HepG2 (cell line): ENCODE data around the gene RANBP17. TPM values are rescaled to one million over a fixed set of nuclear protein-coding genes. Genes with fewer than 3 reads are reported as not detected.

Experiments
- ATAC-seq: fragments of 200-7000 bp; cut with Tn5 transposase; 3 replicates; pipeline ENCODE4 v1.9.1; 2020; ENCODE audit warnings: mild to moderate bottlenecking, moderate library complexity
- BruUV-seq: library from RNA; stranded (reverse); fragments of 400-500 nt; replicated peaks from 2 replicates; lab custom pipeline; 2021; lab: Mats Ljungman, UMichigan
- CTCF ChIA-PET: fragments of 300-600 bp; formaldehyde crosslinking; extraction: SDS; loops from one replicate; lab custom pipeline; 2021; ENCODE audit warnings: low total read pairs, inconsistent platforms, low intra/inter-chr PET ratio; lab: Yijun Ruan, JAX
- POLR2A ChIA-PET: fragments of 350-600 bp; sonication (Branson Sonifier 250); formaldehyde crosslinking; loops from one replicate; lab custom pipeline; 2020; ENCODE audit warnings: antibody characterized with exemption, inconsistent platforms; lab: Yijun Ruan, JAX
- DNase-seq: peaks from one replicate; pipeline ENCODE4 v3.0.0-alpha.2; 2015; ENCODE audit warnings: low spot score
- FAIRE-seq: peaks from 3 replicates; lab custom pipeline; 2011; peaks lifted over from hg19 to GRCh38; lab: Jason Lieb, UNC
- H2AFZ ChIP-seq: one replicate; pipeline ENCODE4 v1.6.1; 2011; ENCODE audit warnings: low read length, inconsistent platforms
- H3K27ac ChIP-seq: fragments of 300-600 bp; 3 replicates; pipeline ENCODE4 v1.8.0; 2011; ENCODE audit warnings: mixed run types, mild to moderate bottlenecking, mixed read lengths, low read length, inconsistent platforms; ENCODE audit not compliant: insufficient read depth; ENCODE audit errors: extremely low read length
- H3K27me3 ChIP-seq, 2 experiments: fragments of 200-600 bp in 1 of 2; 2 replicates in 1 of 2; 3 replicates in 1 of 2; pipeline versions ENCODE4 v1.6.0 to v1.8.0; 2011; ENCODE audit warnings: low read length in 2 of 2, mild to moderate bottlenecking in 2 of 2, moderate library complexity in 2 of 2, inconsistent platforms in 1 of 2; ENCODE audit not compliant: insufficient read depth in 2 of 2, control insufficient read depth in 1 of 2
- H3K36me3 ChIP-seq, 2 experiments: fragments of 200-600 bp in 1 of 2; replicated peaks in 1 of 2; 2 replicates in 1 of 2; 3 replicates in 1 of 2; pipeline versions ENCODE4 v1.5.1 to v1.8.0; 2011; ENCODE audit warnings: low read length in 2 of 2, inconsistent platforms in 1 of 2; ENCODE audit not compliant: insufficient read depth in 2 of 2, control insufficient read depth in 1 of 2
- H3K4me1 ChIP-seq: 2 replicates; pipeline ENCODE4 v1.5.1; 2012; ENCODE audit warnings: low read length, inconsistent platforms; ENCODE audit not compliant: insufficient read depth
- H3K4me2 ChIP-seq: 2 replicates; pipeline ENCODE4 v1.6.0; 2011; ENCODE audit warnings: low read depth, low read length, inconsistent platforms
- H3K4me3 ChIP-seq, 3 experiments: fragments of 200-600 bp in 1 of 3; sonication (generic), shearing (Covaris generic) in 1 of 3; replicated peaks in 1 of 3; 2 replicates each; pipeline ENCODE4 v1.5.1; 2011 to 2016; ENCODE audit warnings: low read length in 3 of 3, inconsistent platforms in 2 of 3, low read depth in 2 of 3, mild to moderate bottlenecking in 2 of 3, control low read depth in 1 of 3, mixed read lengths in 1 of 3; ENCODE audit not compliant: insufficient read depth in 1 of 3
- H3K79me2 ChIP-seq: one replicate; pipeline ENCODE4 v1.6.1; 2011; ENCODE audit warnings: low read length, inconsistent platforms; ENCODE audit not compliant: insufficient read depth
- H3K9ac ChIP-seq: 2 replicates; pipeline ENCODE4 v1.6.0; 2011; ENCODE audit warnings: mild to moderate bottlenecking, low read depth, low read length, inconsistent platforms; ENCODE audit not compliant: insufficient read depth
- H3K9me3 ChIP-seq: 2 replicates; pipeline ENCODE4 v1.5.1; 2012; ENCODE audit warnings: mild to moderate bottlenecking, low read length
- H4K20me1 ChIP-seq: 2 replicates; pipeline ENCODE4 v1.6.0; 2011; ENCODE audit warnings: inconsistent platforms, mild to moderate bottlenecking, low read length, moderate library complexity; ENCODE audit not compliant: insufficient read depth
- CHD2 ChIP-seq: IDR thresholded peaks from 2 replicates; pipeline ENCODE4 v1.6.1; 2011; ENCODE audit warnings: low read depth, low read length, improper control_type of control experiment
- FOXP1 ChIP-seq, 2 experiments: fragments of 450-650 bp in 1 of 2; IDR thresholded peaks; 2 replicates each; pipeline ENCODE4 v1.6.1; 2017 to 2018; ENCODE audit warnings: antibody characterized with exemption in 1 of 2
- HMGA1 ChIP-seq: sonication (generic); formaldehyde crosslinking; conservative IDR thresholded peaks from 2 replicates; pipeline ENCODE4 v1.4.0; 2020; ENCODE audit warnings: missing genetic modification reagents
- ISL2 ChIP-seq: sonication (generic); formaldehyde crosslinking; IDR thresholded peaks from 2 replicates; pipeline ENCODE4 v1.5.0; 2020; ENCODE audit warnings: missing genetic modification reagents
- NFE2L2 ChIP-seq: fragments of 150-350 bp; IDR thresholded peaks from 2 replicates; pipeline ENCODE4 v1.6.1; 2014; ENCODE audit warnings: low read length
- NR2F2 ChIP-seq: IDR thresholded peaks from 2 replicates; pipeline ENCODE4 v1.6.1; 2012; ENCODE audit warnings: low read depth, inconsistent platforms, borderline replicate concordance
- REPIN1 ChIP-seq: sonication (generic); formaldehyde crosslinking; IDR thresholded peaks from 2 replicates; pipeline ENCODE4 v1.8.0; 2022; ENCODE audit warnings: missing genetic modification reagents, low read depth, mild to moderate bottlenecking, borderline replicate concordance
- ZNF556 ChIP-seq: sonication (generic); formaldehyde crosslinking; IDR thresholded peaks from 2 replicates; pipeline ENCODE4 v1.4.0; 2020; ENCODE audit warnings: mild to moderate bottlenecking, missing genetic modification reagents, borderline replicate concordance
- ZNF557 ChIP-seq: sonication (generic); formaldehyde crosslinking; IDR thresholded peaks from 2 replicates; pipeline ENCODE4 v1.4.0; 2020; ENCODE audit warnings: missing genetic modification reagents
- ZNF605 ChIP-seq: sonication (generic); formaldehyde crosslinking; IDR thresholded peaks from 2 replicates; pipeline ENCODE4 v1.8.0; 2022; ENCODE audit warnings: mild to moderate bottlenecking, missing genetic modification reagents
- ZNF614 ChIP-seq: IDR thresholded peaks from 2 replicates; pipeline ENCODE4 v1.6.1; 2018; ENCODE audit warnings: missing biosample characterization, missing genetic modification reagents, inconsistent platforms, borderline replicate concordance
- ZNF839 ChIP-seq: sonication (generic); formaldehyde crosslinking; IDR thresholded peaks from 2 replicates; pipeline ENCODE4 v1.4.0; 2020; ENCODE audit warnings: missing genetic modification reagents, mild to moderate bottlenecking, borderline replicate concordance
- ZSCAN30 ChIP-seq: sonication (generic); formaldehyde crosslinking; IDR thresholded peaks from 2 replicates; pipeline ENCODE4 v1.5.0; 2020; ENCODE audit warnings: mild to moderate bottlenecking, missing genetic modification reagents
- WGBS: methylation state at CpG from one replicate; pipeline ENCODE4 v1.1.6; 2017; ENCODE audit warnings: low lambda C conversion rate; 5-methylcytosine and 5-hydroxymethylcytosine counted together
- in situ Hi-C: cut with HindIII; loops from 2 replicates; pipeline ENCODE4 v1.10.0; 2017; ENCODE audit warnings: low pct_unique_long_range_greater_than_20kb; ENCODE audit not compliant: extremely low pct_ligation_motif_present
- intact Hi-C: fragments of 100-400 bp; cut with micrococcal nuclease; formaldehyde crosslinking; loops from one replicate; pipeline ENCODE4 v1.10.0; 2022; ENCODE audit not compliant: unreplicated experiment
- polyA plus RNA-seq, 8 experiments: library from polyadenylated mRNA; depleted of rRNA in 3 of 8; stranded (reverse) in 7 of 8; unstranded in 1 of 8; fragments of >200 nt; fragmentation: Illumina TruSeq in 4 of 8; extraction: Trizol in 4 of 8; gene quantifications; 2 replicates each; pipeline versions ENCODE4 v1.2.1 to v1.2.3, GENCODE V29; 2011 to 2016; ENCODE audit warnings: low read depth in 4 of 8, missing spikeins in 1 of 8, mixed read lengths in 1 of 8; ENCODE audit not compliant: insufficient read depth in 1 of 8
- total RNA-seq, 5 experiments: library from RNA; depleted of rRNA; stranded (reverse); fragments of >200 nt; fragmentation: Illumina TruSeq; extraction: Trizol; gene quantifications; 2 replicates each; pipeline ENCODE4 v1.2.3, GENCODE V29; 2016; ENCODE audit warnings: low read depth in 1 of 5
- TF ChIP-seq, protein P1 (sequence below): IDR thresholded peaks from 2 replicates; pipeline ENCODE4 v1.6.1; 2016
- TF ChIP-seq, protein P2 (sequence below): IDR thresholded peaks from 2 replicates; pipeline ENCODE4 v1.6.1; 2016; ENCODE audit warnings: missing compliant biosample characterization, missing genetic modification reagents, borderline replicate concordance
- TF ChIP-seq, protein P3 (sequence below): sonication (generic); formaldehyde crosslinking; IDR thresholded peaks from 2 replicates; pipeline ENCODE4 v1.5.0; 2020; ENCODE audit warnings: mild to moderate bottlenecking, missing genetic modification reagents, moderate library complexity
- TF ChIP-seq, protein P4 (sequence below): sonication (generic); formaldehyde crosslinking; IDR thresholded peaks from 2 replicates; pipeline ENCODE4 v1.8.0; 2022; ENCODE audit warnings: missing genetic modification reagents, mild to moderate bottlenecking, inconsistent platforms, borderline replicate concordance
- TF ChIP-seq, protein P5 (sequence below): IDR thresholded peaks from 2 replicates; pipeline ENCODE4 v1.6.1; 2016; ENCODE audit warnings: low read depth

The RANBP17 gene
- total and polyA plus RNA-seq, 2 of the 13 experiments (the other 11 are each of a cell fraction or from before 2014, with no cell fraction given), result not detected

DNA sequence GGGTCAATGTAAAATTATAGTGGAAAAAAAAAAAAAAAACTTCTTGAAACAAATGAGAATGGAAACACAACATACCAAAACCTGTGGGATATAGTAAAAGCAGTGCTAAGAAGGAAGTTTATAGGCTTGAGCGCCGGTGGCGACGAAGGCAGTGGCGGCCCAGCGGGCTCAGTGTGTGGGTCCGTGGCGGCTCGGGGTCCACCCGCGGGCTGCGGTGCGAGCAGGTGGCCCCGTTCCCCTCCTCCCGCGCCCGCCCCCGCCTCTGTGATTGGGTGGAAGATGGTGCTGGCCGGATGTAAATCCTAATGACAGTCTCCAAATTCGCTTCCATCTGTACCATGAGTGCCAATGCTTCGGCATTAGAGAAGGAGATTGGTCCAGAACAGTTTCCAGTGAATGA is 389.7 kb downstream of the RANBP17 start:
- no peaks in the 10 kb centered on the region for H3K36me3 ChIP-seq
- intact Hi-C loops, result no loop called here
- peaks cover 19% of the 10 kb centered on the region for H3K9me3 ChIP-seq
- H3K4me2 ChIP-seq, result no peak overlapping the region
- CTCF ChIA-PET, result no interaction called here
- H3K27me3 ChIP-seq, result no peaks in the 10 kb centered on the region
- no peak overlapping the region for H2AFZ ChIP-seq
- 73% methylated on average over 15 of the region's 21 CpGs for WGBS
- no peak for FAIRE-seq
- H4K20me1 ChIP-seq, result no peaks in the 10 kb centered on the region
- no peak overlapping the region for H3K4me3 ChIP-seq
- POLR2A ChIA-PET, result no interaction called here
- H3K79me2 ChIP-seq, result no peaks in the 10 kb centered on the region
- no peak overlapping the region for H3K27ac ChIP-seq
- H3K4me1 ChIP-seq, result peaks cover 9% of the 10 kb centered on the region
- DNase-seq, result no peak
- BruUV-seq, result no TSS peak
- ATAC-seq, result no peak
- no peak overlapping the region for H3K9ac ChIP-seq
- in situ Hi-C loops, result no loop called here
- no peak for TF ChIP-seq ZNF605 (CRISPR knock-in tag)
- TF ChIP-seq HMGA1 (CRISPR knock-in tag), result no peak
- TF ChIP-seq ZSCAN30 (CRISPR knock-in tag), result no peak
- no peak for TF ChIP-seq ZNF614 (CRISPR knock-in tag)
- no peak for TF ChIP-seq CHD2
- no peak for TF ChIP-seq ZNF556 (CRISPR knock-in tag)
- TF ChIP-seq NR2F2, result no peak
- TF ChIP-seq ZNF557 (CRISPR knock-in tag), result no peak
- no peak for TF ChIP-seq ISL2 (CRISPR knock-in tag)
- TF ChIP-seq FOXP1 (IDR thresholded peaks at IDR 0.05), result no peak
- no peak for TF ChIP-seq FOXP1 (CRISPR knock-in tag; IDR thresholded peaks at IDR 0.05)
- TF ChIP-seq, protein P1, sequence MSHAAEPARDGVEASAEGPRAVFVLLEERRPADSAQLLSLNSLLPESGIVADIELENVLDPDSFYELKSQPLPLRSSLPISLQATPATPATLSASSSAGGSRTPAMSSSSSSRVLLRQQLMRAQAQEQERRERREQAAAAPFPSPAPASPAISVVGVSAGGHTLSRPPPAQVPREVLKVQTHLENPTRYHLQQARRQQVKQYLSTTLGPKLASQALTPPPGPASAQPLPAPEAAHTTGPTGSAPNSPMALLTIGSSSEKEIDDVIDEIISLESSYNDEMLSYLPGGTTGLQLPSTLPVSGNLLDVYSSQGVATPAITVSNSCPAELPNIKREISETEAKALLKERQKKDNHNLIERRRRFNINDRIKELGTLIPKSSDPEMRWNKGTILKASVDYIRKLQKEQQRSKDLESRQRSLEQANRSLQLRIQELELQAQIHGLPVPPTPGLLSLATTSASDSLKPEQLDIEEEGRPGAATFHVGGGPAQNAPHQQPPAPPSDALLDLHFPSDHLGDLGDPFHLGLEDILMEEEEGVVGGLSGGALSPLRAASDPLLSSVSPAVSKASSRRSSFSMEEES, result no peak
- TF ChIP-seq, protein P2, sequence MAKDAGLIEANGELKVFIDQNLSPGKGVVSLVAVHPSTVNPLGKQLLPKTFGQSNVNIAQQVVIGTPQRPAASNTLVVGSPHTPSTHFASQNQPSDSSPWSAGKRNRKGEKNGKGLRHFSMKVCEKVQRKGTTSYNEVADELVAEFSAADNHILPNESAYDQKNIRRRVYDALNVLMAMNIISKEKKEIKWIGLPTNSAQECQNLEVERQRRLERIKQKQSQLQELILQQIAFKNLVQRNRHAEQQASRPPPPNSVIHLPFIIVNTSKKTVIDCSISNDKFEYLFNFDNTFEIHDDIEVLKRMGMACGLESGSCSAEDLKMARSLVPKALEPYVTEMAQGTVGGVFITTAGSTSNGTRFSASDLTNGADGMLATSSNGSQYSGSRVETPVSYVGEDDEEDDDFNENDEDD (CRISPR knock-in tag), result no peak
- TF ChIP-seq, protein P3, sequence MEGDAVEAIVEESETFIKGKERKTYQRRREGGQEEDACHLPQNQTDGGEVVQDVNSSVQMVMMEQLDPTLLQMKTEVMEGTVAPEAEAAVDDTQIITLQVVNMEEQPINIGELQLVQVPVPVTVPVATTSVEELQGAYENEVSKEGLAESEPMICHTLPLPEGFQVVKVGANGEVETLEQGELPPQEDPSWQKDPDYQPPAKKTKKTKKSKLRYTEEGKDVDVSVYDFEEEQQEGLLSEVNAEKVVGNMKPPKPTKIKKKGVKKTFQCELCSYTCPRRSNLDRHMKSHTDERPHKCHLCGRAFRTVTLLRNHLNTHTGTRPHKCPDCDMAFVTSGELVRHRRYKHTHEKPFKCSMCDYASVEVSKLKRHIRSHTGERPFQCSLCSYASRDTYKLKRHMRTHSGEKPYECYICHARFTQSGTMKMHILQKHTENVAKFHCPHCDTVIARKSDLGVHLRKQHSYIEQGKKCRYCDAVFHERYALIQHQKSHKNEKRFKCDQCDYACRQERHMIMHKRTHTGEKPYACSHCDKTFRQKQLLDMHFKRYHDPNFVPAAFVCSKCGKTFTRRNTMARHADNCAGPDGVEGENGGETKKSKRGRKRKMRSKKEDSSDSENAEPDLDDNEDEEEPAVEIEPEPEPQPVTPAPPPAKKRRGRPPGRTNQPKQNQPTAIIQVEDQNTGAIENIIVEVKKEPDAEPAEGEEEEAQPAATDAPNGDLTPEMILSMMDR (CRISPR knock-in tag), result no peak
- TF ChIP-seq, protein P4, sequence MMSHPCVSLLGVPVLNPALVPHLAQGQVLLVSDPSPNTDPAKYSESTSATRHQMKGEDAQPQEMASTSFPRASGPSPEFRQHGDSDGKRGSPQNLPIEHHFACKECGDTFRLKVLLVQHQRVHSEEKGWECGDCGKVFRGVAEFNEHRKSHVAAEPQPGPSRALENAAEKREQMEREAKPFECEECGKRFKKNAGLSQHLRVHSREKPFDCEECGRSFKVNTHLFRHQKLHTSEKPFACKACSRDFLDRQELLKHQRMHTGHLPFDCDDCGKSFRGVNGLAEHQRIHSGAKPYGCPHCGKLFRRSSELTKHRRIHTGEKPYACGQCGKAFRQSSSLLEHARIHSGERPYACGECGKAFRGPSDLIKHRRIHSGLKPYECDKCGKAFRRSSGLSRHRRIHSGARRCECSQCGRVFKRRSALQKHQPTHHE (CRISPR knock-in tag), result no peak
- TF ChIP-seq, protein P5, sequence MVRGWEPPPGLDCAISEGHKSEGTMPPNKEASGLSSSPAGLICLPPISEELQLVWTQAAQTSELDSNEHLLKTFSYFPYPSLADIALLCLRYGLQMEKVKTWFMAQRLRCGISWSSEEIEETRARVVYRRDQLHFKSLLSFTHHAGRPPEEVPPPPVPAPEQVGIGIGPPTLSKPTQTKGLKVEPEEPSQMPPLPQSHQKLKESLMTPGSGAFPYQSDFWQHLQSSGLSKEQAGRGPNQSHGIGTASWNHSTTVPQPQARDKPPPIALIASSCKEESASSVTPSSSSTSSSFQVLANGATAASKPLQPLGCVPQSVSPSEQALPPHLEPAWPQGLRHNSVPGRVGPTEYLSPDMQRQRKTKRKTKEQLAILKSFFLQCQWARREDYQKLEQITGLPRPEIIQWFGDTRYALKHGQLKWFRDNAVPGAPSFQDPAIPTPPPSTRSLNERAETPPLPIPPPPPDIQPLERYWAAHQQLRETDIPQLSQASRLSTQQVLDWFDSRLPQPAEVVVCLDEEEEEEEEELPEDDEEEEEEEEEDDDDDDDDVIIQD (CRISPR knock-in tag), result no peak
- TF ChIP-seq REPIN1 (CRISPR knock-in tag), result no peak
- no peak for TF ChIP-seq ZNF839 (CRISPR knock-in tag)
- no peak for TF ChIP-seq NFE2L2
